HL-60 (cell line): ENCODE results near the gene MAP6.

Source experiments
- GABPA ChIP-seq: IDR thresholded peaks from 2 replicates; pipeline ENCODE4 v1.6.1; 2012; ENCODE audit warnings: low read depth
- POLR2AphosphoS5 ChIP-seq: IDR thresholded peaks from 2 replicates; pipeline ENCODE4 v1.6.1; 2012; ENCODE audit warnings: low read depth
- SPI1 ChIP-seq: IDR thresholded peaks from 2 replicates; pipeline ENCODE4 v1.6.1; 2012; ENCODE audit warnings: low read depth, mild to moderate bottlenecking, borderline replicate concordance
- TF ChIP-seq, protein P1 (sequence below): IDR thresholded peaks from 2 replicates; pipeline ENCODE4 v1.6.1; 2012; ENCODE audit warnings: low read depth; ENCODE audit not compliant: insufficient replicate concordance
- TF ChIP-seq, protein P2 (sequence below): IDR thresholded peaks from one replicate; pipeline ENCODE4 v1.5.1; 2011; ENCODE audit warnings: low read length, control low read depth, inconsistent platforms; ENCODE audit not compliant: insufficient read depth

GRCh38 chr11:75664389-75664788 is 4.4 kb downstream of the MAP6 start:
- TF ChIP-seq, protein P1, sequence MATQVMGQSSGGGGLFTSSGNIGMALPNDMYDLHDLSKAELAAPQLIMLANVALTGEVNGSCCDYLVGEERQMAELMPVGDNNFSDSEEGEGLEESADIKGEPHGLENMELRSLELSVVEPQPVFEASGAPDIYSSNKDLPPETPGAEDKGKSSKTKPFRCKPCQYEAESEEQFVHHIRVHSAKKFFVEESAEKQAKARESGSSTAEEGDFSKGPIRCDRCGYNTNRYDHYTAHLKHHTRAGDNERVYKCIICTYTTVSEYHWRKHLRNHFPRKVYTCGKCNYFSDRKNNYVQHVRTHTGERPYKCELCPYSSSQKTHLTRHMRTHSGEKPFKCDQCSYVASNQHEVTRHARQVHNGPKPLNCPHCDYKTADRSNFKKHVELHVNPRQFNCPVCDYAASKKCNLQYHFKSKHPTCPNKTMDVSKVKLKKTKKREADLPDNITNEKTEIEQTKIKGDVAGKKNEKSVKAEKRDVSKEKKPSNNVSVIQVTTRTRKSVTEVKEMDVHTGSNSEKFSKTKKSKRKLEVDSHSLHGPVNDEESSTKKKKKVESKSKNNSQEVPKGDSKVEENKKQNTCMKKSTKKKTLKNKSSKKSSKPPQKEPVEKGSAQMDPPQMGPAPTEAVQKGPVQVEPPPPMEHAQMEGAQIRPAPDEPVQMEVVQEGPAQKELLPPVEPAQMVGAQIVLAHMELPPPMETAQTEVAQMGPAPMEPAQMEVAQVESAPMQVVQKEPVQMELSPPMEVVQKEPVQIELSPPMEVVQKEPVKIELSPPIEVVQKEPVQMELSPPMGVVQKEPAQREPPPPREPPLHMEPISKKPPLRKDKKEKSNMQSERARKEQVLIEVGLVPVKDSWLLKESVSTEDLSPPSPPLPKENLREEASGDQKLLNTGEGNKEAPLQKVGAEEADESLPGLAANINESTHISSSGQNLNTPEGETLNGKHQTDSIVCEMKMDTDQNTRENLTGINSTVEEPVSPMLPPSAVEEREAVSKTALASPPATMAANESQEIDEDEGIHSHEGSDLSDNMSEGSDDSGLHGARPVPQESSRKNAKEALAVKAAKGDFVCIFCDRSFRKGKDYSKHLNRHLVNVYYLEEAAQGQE, result no peak
- TF ChIP-seq, protein P2, sequence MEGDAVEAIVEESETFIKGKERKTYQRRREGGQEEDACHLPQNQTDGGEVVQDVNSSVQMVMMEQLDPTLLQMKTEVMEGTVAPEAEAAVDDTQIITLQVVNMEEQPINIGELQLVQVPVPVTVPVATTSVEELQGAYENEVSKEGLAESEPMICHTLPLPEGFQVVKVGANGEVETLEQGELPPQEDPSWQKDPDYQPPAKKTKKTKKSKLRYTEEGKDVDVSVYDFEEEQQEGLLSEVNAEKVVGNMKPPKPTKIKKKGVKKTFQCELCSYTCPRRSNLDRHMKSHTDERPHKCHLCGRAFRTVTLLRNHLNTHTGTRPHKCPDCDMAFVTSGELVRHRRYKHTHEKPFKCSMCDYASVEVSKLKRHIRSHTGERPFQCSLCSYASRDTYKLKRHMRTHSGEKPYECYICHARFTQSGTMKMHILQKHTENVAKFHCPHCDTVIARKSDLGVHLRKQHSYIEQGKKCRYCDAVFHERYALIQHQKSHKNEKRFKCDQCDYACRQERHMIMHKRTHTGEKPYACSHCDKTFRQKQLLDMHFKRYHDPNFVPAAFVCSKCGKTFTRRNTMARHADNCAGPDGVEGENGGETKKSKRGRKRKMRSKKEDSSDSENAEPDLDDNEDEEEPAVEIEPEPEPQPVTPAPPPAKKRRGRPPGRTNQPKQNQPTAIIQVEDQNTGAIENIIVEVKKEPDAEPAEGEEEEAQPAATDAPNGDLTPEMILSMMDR, result no peak
- TF ChIP-seq POLR2AphosphoS5 (no peak), GABPA (no peak), SPI1 (no peak)
